SK-N-SH (cell line): ENCODE data around the gene ERBB2. TPM values are rescaled to one million over a fixed set of nuclear protein-coding genes. Genes with fewer than 3 reads are reported as not detected.

ENCODE experiments used
- CTCF ChIA-PET: fragments of 300-600, 350-600 bp; formaldehyde crosslinking; extraction: SDS; loops from one replicate; lab custom pipeline; 2021; lab: Yijun Ruan, JAX
- POLR2A ChIA-PET: fragments of 350-600 bp; sonication (Branson Sonifier 250); formaldehyde crosslinking; extraction: SDS; loops from one replicate; lab custom pipeline; 2020; ENCODE audit warnings: antibody characterized with exemption, inconsistent platforms; lab: Yijun Ruan, JAX
- DNase-seq: peaks from one replicate; pipeline ENCODE4 v3.0.0; 2012
- H2AFZ ChIP-seq: fragments of 200-600 bp; sonication (generic); 2 replicates; pipeline ENCODE4 v1.8.1; 2016; ENCODE audit warnings: antibody characterized with exemption, mild to moderate bottlenecking, low read depth
- H3F3A ChIP-seq: fragments of 200-600 bp; sonication (generic); replicated peaks from 2 replicates; pipeline ENCODE3; 2016; ENCODE audit warnings: antibody characterized with exemption, mild to moderate bottlenecking; ENCODE audit not compliant: insufficient read depth
- H3K27ac ChIP-seq, 2 experiments: fragments of 200-500 bp in 1 of 2; fragments of 200-600 bp in 1 of 2; sonication (Bioruptor generic) in 1 of 2; sonication (generic), shearing (Covaris generic) in 1 of 2; 2 replicates each; pipeline versions ENCODE4 v1.5.1 to v1.6.1; 2014 to 2016; ENCODE audit warnings: low read depth in 2 of 2, inconsistent platforms in 1 of 2, low read length in 1 of 2, mild to moderate bottlenecking in 1 of 2, mixed read lengths in 1 of 2
- H3K27me3 ChIP-seq: fragments of 200-600 bp; sonication (generic), shearing (Covaris generic); 2 replicates; pipeline ENCODE4 v1.6.1; 2016; ENCODE audit warnings: mixed run types; ENCODE audit not compliant: insufficient read depth
- H3K36me3 ChIP-seq, 2 experiments: fragments of 200-500 bp in 1 of 2; fragments of 200-600 bp in 1 of 2; sonication (Bioruptor generic) in 1 of 2; sonication (generic) in 1 of 2; replicated peaks in 1 of 2; 2 replicates each; pipeline versions ENCODE3 to v1.5.1; 2014 to 2016; ENCODE audit warnings: low read length in 1 of 2, mild to moderate bottlenecking in 1 of 2; ENCODE audit not compliant: insufficient read depth in 2 of 2, control insufficient read depth in 1 of 2
- H3K4me1 ChIP-seq, 2 experiments: fragments of 200-500 bp in 1 of 2; fragments of 200-600 bp in 1 of 2; sonication (Bioruptor generic) in 1 of 2; sonication (generic), shearing (Covaris generic) in 1 of 2; 2 replicates each; pipeline versions ENCODE4 v1.5.1 to v1.6.1; 2014 to 2016; ENCODE audit warnings: low read depth in 1 of 2, low read length in 1 of 2, mixed run types in 1 of 2; ENCODE audit not compliant: insufficient read depth in 2 of 2, control insufficient read depth in 1 of 2
- H3K4me2 ChIP-seq: fragments of 200-600 bp; sonication (generic), shearing (Covaris generic); 2 replicates; pipeline ENCODE4 v1.6.1; 2017; ENCODE audit warnings: mixed run types
- H3K4me3 ChIP-seq, 2 experiments: fragments of 200-500 bp in 1 of 2; fragments of 200-600 bp in 1 of 2; sonication (Bioruptor generic) in 1 of 2; sonication (generic), shearing (Covaris generic) in 1 of 2; 2 replicates each; pipeline versions ENCODE4 v1.5.1 to v1.8.1; 2014 to 2016; ENCODE audit warnings: low read depth in 2 of 2, inconsistent platforms in 1 of 2, low read length in 1 of 2, mild to moderate bottlenecking in 1 of 2, mixed read lengths in 1 of 2, moderate library complexity in 1 of 2
- H3K79me2 ChIP-seq: fragments of 200-600 bp; sonication (generic); 2 replicates; pipeline ENCODE4 v1.8.1; 2017; ENCODE audit warnings: mild to moderate bottlenecking; ENCODE audit not compliant: insufficient read depth
- H3K9ac ChIP-seq: fragments of 200-600 bp; sonication (generic); 2 replicates; pipeline ENCODE4 v1.6.1; 2017; ENCODE audit warnings: mixed run types
- H3K9me2 ChIP-seq: fragments of 200-600 bp; sonication (generic); 2 replicates; pipeline ENCODE4 v1.6.1; 2017; ENCODE audit warnings: mixed run types
- H3K9me3 ChIP-seq: fragments of 200-600 bp; sonication (generic); 2 replicates; pipeline ENCODE4 v1.6.1; 2017; ENCODE audit warnings: mixed run types, mild to moderate bottlenecking, moderate library complexity
- H4K20me1 ChIP-seq: fragments of 200-600 bp; sonication (generic); 2 replicates; pipeline ENCODE4 v1.6.1; 2017; ENCODE audit warnings: mild to moderate bottlenecking, mixed run types; ENCODE audit not compliant: insufficient read depth
- CHD2 ChIP-seq: fragments of 150-350 bp; IDR thresholded peaks from 2 replicates; pipeline ENCODE4 v1.6.1; 2018; ENCODE audit warnings: low read length; ENCODE audit not compliant: partially characterized antibody
- FOSL2 ChIP-seq: IDR thresholded peaks from 2 replicates; pipeline ENCODE4 v1.4.0; 2012; ENCODE audit warnings: low read depth, mild to moderate bottlenecking, moderate library complexity, borderline replicate concordance
- FOXJ3 ChIP-seq: sonication (generic); formaldehyde crosslinking; IDR thresholded peaks from 2 replicates; pipeline ENCODE4 v1.5.1; 2020; ENCODE audit warnings: mild to moderate bottlenecking, missing genetic modification reagents
- GABPA ChIP-seq: IDR thresholded peaks from 2 replicates; pipeline ENCODE4 v1.4.0; 2012; ENCODE audit warnings: low read depth, mild to moderate bottlenecking
- GATA2 ChIP-seq: sonication (generic); formaldehyde crosslinking; IDR thresholded peaks from 2 replicates; pipeline ENCODE4 v1.5.0; 2020; ENCODE audit warnings: mild to moderate bottlenecking, missing genetic modification reagents
- MEF2A ChIP-seq: IDR thresholded peaks from 2 replicates; pipeline ENCODE4 v1.4.0; 2012; ENCODE audit warnings: low read depth, borderline replicate concordance
- NRF1 ChIP-seq: IDR thresholded peaks from 2 replicates; pipeline ENCODE4 v1.6.1; 2012; ENCODE audit warnings: low read depth, mild to moderate bottlenecking, low read length
- REST ChIP-seq: IDR thresholded peaks from 2 replicates; pipeline ENCODE4 v1.6.1; 2012; ENCODE audit warnings: mild to moderate bottlenecking, low read depth, low read length, moderate library complexity
- WGBS: methylation state at CpG from one replicate; pipeline ENCODE4 v1.1.6; 2017; ENCODE audit warnings: low lambda C conversion rate; 5-methylcytosine and 5-hydroxymethylcytosine counted together
- polyA plus RNA-seq, 3 experiments: library from polyadenylated mRNA; depleted of rRNA; stranded (reverse); fragments of >200 nt; gene quantifications; 2 replicates each; pipeline ENCODE4 v1.2.3, GENCODE V29; 2012
- TF ChIP-seq, protein P1 (sequence below): fragments of 150-350 bp; IDR thresholded peaks from 2 replicates; pipeline ENCODE4 v1.6.1; 2017; ENCODE audit warnings: antibody characterized with exemption, low read length, low read depth, borderline replicate concordance
- TF ChIP-seq, protein P2 (sequence below): IDR thresholded peaks from 2 replicates; pipeline ENCODE4; 2012

Gene ERBB2
- polyA plus RNA-seq, 1 of the 3 experiments (the other 2 are of a cell fraction): 1.9 TPM

GRCh38 chr17:39716879-39717536 lies 17.1 kb downstream of the ERBB2 start (continued):
- no peak for TF ChIP-seq REST
- no peak for TF ChIP-seq FOXJ3 (CRISPR knock-in tag)
- no peak for TF ChIP-seq CHD2

- Histone ChIP-seq H3K4me3 (no peak overlapping the region), H3K4me2 (no peak overlapping the region), H2AFZ (no peak overlapping the region)
- WGBS: 90% methylated on average over 6 of the region's 6 CpGs
- CTCF ChIA-PET: no interaction called here
- TF ChIP-seq, protein P1, sequence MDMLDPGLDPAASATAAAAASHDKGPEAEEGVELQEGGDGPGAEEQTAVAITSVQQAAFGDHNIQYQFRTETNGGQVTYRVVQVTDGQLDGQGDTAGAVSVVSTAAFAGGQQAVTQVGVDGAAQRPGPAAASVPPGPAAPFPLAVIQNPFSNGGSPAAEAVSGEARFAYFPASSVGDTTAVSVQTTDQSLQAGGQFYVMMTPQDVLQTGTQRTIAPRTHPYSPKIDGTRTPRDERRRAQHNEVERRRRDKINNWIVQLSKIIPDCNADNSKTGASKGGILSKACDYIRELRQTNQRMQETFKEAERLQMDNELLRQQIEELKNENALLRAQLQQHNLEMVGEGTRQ: no peak
- TF ChIP-seq GATA2 (CRISPR knock-in tag) (no peak), REST (no peak), FOSL2 (no peak), FOXJ3 (CRISPR knock-in tag) (no peak), NRF1 (no peak), GABPA (no peak), MEF2A (no peak)
- TF ChIP-seq, protein P2, sequence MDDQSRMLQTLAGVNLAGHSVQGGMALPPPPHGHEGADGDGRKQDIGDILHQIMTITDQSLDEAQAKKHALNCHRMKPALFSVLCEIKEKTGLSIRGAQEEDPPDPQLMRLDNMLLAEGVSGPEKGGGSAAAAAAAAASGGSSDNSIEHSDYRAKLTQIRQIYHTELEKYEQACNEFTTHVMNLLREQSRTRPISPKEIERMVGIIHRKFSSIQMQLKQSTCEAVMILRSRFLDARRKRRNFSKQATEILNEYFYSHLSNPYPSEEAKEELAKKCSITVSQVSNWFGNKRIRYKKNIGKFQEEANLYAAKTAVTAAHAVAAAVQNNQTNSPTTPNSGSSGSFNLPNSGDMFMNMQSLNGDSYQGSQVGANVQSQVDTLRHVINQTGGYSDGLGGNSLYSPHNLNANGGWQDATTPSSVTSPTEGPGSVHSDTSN: no peak
- TF ChIP-seq, all 33 proteins: peak for 0
- no peaks in the 10 kb centered on the region for H3K9me2 ChIP-seq
- no peaks in the 10 kb centered on the region for H3K4me1 ChIP-seq
- H3K36me3 ChIP-seq: no peaks in the 10 kb centered on the region
- no peak for DNase-seq
- no peaks in the 10 kb centered on the region for H3K9me3 ChIP-seq
- POLR2A ChIA-PET: no interaction called here
- no peaks in the 10 kb centered on the region for H3F3A ChIP-seq
- H3K79me2 ChIP-seq: no peaks in the 10 kb centered on the region
- H3K9ac ChIP-seq: no peak overlapping the region
- H3K27me3 ChIP-seq: no peaks in the 10 kb centered on the region; the same call in 1 of the 2 replicates
- H3K27ac ChIP-seq: no peak overlapping the region
- H4K20me1 ChIP-seq: no peaks in the 10 kb centered on the region
Measured at GRCh38 chr17:39717660-39718059, 17.8 kb downstream of the ERBB2 start.
